HG02840 (cell line): ENCODE measurements around the gene RAD54L2.
"Not testable (repeated sequence)": the region's sequence is repeated elsewhere in the genome, so short reads cannot be mapped to it uniquely, and the experiment has no call there.

ENCODE experiments used
- ATAC-seq: cut with Tn5 transposase; IDR thresholded peaks from one replicate; pipeline ENCODE4 v1.9.1; 2021; ENCODE audit warnings: mild to moderate bottlenecking, moderate library complexity, moderate number of reproducible peaks; ENCODE audit not compliant: unreplicated experiment, low FRiP score

RAD54L2 gene

DNA sequence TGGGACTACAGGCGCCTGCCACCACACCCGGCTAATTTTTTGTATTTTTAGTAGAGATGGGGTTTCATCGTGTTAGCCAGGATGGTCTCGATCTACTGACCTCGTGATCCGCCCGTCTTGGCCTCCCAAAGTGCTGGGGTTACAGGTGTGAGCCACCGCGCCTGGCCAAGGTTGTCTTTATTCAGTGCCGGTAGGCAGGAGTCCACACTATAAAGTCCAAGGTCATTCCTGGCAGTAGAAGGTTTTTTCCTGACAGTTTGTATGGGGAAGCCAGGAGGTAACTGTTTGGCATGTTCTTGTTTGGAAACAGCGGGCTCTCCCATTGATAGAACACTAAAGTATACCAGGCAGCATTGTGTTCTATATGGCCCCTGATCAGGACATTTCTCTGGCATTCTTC, 4.1 kb downstream of the RAD54L2 start:
- not testable (repeated sequence) for ATAC-seq

DNA sequence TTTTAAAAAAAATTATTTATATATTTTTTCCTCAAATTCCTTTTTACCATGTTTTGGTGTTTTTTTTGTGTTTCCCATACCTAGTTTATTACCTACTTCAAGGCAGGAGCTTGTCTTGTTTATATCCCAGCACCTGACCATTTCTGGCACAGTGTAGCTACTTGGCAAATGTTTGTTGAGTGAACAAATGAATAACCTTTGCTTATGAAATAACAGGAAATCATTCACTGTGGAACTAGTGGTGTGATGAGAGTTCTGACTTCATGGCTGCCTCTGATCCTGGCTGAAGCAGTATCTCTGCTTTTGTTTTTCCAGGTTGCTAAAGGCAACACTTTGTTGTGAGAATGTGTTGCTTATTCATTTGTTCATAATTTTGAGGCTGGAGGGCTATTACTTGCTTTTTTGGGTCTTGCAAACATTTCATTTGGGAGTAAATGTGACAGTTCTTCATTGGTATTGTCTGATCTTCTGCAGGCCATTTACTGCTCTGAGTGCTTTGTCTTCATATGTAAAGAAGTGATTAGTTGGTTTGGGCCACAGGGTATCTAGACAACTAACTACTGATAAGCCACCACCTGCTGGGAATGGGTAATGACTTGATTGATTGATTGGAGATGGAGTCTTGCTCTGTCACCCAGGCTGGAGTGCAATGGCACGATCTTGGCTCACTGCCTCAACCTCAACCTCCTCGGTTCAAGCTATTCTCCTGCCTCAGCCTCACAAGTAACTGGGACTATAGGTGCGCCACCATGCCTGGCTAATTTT, 5.7 kb downstream of the RAD54L2 start:
- no peak for ATAC-seq

DNA sequence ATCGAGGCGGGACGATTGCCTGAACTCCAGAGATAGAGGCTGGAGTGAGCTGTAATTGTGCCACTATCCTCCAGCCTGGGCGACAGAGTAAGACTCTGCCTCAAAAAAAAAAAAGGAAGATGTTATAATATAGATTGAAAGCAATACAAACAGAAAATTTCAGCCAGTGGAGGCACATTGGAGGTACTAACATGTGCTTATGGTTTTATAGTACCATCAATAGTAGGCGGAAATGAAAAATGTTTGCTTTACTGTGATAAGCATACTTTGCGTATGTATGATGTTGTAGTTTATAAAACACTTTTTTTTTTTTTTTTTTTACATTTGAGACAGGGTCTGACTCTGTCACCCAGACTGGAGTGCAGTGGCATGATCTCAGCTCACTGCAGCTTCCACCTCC, 8.8 kb downstream of the RAD54L2 start:
- no peak for ATAC-seq

DNA sequence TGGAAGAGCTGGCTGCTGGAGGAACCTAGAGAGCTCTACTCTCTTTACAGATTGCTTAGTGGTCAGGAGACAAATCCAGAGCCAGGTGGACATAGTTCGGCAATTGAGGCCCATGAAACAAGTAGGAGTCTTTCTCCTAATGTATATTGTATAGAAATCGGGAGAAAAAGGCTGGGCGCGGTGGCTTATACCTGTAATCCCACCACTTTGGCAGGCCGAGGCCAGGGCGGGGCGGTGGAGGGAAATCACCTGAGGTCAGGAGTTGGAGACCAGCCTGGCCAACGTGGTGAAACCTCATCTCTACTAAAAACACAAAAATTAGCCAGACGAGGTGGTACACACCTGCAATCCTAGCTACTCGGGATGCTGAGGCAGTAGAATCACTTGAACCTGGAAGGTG, 10.8 kb downstream of the RAD54L2 start:
- ATAC-seq = no peak

DNA sequence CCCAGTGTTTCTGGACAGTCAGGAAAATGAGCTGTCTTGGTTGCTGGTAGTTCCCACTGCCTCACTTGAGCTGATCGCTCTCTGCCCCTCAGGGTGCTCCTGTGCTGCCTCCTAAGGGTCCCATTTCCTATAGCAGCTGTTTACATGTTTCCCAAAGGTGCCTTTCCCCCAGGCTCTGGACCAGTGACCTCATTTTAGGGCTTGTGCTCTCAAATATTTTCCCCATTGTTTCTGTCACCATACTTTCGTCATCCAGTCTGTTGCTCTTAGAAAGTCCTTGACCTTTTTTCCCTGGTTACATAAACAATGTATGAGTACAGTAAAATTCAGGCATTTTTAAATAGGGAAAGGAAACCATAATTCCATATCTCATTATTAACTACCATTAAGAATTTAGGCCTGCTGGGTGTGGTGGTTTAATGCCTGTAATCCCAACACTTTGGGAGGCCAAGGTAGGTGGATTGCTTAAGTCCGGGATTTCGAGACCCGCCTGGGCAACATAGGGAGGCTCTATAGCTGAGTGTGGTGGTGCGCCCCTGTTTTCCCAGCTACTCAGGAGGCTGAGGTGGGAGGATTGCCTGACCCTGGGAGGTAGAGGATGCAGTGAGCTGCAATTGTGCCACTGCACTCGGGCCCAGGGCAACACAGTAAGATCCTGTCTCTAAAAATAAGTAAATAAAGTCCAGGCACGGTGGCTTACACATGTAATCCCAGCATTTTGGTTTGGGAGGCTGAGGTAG, 11.7 kb downstream of the RAD54L2 start:
- ATAC-seq = no peak

DNA sequence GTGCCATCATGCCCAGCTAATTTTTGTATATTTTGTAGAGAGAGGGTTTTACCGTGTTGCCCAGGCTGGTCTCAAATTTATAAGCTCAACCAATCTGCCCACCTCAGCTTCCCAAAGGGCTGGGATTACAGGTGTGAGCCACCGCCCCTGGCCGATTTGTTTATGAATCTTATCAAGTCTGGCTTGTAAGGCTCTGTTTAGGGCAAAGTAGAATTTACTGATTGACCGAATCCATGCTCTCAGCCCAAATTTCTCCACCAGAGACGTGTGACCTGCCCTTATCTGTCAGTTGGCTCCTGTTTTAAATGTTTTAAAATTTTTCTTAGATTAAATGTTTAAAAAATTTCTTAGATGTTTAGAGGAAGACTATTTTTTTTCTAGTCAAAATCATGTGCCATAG, 19.5 kb downstream of the RAD54L2 start:
- ATAC-seq = no peak

DNA sequence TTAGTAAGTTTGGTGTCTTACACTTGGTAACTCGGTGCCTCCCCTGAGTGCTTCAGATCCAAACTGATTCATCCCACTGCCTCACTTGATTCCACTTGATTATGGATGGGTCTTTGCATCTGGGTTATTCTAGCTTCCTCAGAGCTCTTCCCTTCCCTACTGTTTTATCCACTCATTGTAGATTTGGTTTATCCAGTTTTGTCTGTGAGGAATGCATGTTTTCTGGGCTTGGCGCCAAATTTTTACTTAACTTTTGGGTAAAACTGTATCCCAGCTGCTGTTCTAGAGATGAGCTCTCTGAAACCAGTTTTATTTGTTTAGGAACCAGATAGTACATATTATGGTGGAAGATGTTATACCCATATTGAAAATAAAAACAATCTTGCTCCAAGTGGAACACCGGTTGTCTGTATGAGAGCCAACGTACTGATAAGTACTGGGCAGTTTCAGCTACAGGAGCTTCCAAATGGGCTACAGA, 20.9 kb downstream of the RAD54L2 start:
- no peak for ATAC-seq

DNA sequence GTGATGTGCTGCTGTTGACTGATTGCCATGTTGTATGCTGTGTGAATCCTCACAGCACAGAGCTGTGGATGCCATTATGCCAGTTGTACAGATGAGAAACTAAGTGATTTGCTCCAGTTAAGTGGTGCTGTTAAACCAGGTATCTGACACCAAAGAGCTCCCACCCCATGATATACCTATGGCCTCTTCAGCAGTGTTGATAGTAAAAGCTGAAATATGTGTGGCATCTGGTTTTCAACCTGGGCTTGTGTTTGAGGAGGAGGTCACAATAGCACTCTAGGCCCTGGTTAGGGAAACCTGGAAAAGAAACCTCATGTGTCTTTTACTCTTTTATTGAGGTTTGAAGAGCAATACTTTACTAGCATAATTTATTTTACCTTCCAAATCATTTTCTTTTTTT, 21.4 kb downstream of the RAD54L2 start:
- no peak for ATAC-seq

DNA sequence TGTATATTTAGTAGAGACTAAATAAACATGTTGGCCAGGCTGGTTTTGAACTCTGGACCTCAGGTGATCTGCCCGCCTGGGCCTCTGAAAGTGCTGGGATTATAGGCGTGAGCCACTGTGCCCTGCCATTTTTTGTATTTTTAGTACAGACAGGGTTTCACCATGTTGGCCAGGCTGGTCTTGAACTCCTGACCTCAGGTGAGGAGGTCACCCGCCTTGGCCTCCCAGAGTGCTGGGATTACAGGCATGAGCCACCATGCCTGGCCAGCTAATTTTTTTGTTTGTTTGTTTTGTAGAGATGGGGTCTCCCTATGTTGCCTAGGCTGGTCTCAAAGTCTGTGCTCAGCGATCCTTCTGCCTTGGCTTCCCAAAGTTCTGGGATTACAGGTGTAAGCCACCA, 23.9 kb downstream of the RAD54L2 start:
- not testable (repeated sequence) for ATAC-seq

DNA sequence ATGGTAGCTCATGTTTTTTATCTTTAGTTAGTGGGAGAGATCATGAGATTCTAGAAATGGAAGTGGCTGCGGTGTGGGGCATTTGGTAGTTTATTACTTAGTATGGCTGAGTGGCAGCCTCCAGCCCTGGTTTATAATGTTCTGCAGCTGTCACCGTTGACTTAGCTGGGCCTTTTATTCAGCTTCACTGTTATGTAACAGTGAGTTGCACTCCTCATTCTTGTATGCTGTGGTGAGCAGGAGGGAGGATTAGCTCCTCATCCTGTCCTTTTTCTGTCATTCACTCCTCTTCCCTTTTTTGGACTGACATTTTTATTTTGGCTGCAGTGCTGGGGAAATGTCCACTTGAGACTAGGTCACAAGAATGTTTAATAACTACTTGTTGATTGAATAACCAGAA, 29.5 kb downstream of the RAD54L2 start:
- ATAC-seq = no peak

DNA sequence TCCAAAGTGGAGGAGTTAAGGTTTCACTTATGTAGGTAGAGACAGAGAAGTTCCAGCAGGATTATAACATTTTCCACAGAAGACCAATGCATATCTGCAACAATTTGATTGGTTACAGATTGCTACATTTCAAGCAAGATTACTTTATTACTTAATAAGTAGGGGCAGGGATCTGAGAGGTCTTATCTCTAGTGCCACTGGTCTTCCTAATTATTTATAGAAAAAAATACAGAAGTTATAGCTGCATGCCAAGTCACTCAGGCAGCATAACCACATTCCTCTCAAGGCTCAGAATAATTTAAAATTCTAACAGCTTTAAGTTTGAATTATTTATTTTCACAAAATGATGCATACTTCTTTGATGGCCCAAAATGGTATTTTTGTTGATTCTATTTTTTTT, 30.5 kb downstream of the RAD54L2 start:
- ATAC-seq = no peak

DNA sequence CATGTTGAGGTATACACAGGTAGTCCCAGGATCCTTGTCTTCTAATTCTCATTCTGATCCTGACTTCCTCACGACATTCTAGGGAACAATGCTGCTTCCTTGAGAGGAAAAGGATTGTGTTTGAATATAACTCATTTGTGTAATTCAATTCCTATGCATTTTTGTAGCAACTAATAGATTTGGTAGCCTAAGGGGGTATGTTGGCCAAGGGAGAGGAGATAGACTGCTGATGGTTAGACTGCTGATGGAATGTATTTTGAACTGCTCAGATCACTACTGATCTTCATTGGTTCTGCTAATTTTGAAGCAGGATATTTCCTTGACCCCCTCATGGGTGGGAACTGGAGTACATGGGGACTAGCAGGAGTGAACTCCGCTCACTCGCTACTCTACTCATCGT, 39.7 kb downstream of the RAD54L2 start:
- ATAC-seq = no peak

DNA sequence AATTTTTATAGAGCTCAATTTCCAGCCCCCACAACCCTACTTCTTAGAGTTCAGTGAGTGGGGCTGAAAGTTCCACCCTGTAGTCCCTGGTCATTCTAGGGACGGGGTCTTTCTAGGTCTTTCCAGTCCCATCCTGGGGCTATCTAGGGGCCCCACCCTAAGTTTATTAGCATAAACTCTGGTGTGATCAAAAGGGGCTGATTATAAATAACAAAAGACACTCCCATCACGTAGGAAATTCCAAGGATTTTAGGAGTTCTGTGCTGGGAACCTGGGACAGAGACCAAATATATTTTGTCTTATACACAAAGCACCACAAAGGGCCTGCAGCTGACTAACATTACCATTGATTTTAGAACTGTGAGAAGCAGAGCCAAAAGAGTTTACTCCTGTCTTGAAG, 41.9 kb downstream of the RAD54L2 start:
- no peak for ATAC-seq

DNA sequence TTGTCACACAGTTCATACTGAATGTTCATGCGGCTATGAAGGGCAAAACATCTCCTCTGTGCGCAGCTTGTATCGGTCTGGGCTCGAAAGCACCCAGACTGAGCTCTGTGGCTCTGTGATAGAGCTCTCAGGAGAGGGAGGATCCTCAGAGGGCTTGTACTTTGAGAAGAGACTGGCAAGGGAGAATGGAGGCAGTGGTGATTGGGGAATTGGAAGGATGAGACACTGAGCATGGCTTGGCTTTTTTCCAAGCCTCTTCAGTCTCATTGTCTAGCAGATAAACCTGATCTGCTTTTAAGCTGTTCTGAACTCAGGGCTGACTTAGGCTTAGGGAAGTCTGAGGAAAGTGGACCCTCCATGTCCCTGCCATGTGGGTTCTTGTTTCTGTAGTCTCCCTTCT, 43.0 kb downstream of the RAD54L2 start:
- ATAC-seq = no peak

DNA sequence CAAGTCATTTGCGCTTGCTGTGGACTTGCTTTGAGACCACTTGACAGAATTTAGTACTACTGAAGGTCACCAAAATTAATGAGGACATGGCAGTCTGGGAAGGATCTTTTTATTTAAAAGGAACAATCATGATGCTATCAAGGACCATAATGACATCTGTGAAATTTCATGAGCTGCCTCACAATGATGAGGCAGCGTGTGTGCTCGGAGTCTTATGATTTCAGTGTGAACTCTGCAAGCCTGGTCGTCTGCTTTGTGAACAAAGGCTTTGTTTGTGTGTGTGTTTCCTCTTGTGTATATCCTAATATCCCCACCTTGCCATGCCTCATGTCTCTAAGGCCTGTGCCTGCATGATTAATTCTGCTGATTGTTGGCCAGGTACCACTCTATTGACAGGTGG, 46.7 kb downstream of the RAD54L2 start:
- no peak for ATAC-seq

DNA sequence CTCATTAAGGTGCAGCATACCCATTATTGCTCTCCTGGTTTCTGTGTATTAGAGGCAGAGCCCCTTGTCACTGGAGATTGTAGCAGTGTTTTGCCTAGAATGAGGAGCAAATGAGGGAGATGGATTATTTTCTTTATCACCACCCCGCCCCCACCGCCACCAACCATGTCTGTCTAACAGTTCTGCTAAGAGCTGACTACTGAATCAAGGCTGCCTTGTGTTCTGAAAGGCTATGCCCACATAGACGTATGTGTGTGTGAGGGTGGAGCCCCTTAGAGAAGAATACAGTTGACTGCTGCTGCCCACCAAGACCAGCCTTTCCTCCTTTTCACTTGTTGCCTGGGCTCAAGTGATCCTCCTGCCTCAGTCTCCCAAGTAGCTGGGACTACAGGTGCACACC, 47.4 kb downstream of the RAD54L2 start:
- no peak for ATAC-seq
